Keratinocyte (primary cell): ENCODE results near the gene PLS1.

Experiments used
- CTCF ChIP-seq, 3 experiments: IDR thresholded peaks in 1 of 3; conservative IDR thresholded peaks in 1 of 3; optimal IDR thresholded peaks in 1 of 3; 2 replicates in 2 of 3; 3 replicates in 1 of 3; pipeline versions ENCODE3 to v1.5.1; 2011; ENCODE audit warnings: low read length in 3 of 3, mild to moderate bottlenecking in 3 of 3, moderate library complexity in 2 of 3, control low read depth in 1 of 3, inconsistent platforms in 1 of 3; ENCODE audit not compliant: insufficient read depth in 2 of 3; ENCODE audit errors: extremely low read depth in 1 of 3
- EZH2 ChIP-seq: IDR thresholded peaks from one replicate; pipeline ENCODE4 v1.6.1; 2012; ENCODE audit warnings: inconsistent platforms, mild to moderate bottlenecking, low read length, moderate library complexity

DNA sequence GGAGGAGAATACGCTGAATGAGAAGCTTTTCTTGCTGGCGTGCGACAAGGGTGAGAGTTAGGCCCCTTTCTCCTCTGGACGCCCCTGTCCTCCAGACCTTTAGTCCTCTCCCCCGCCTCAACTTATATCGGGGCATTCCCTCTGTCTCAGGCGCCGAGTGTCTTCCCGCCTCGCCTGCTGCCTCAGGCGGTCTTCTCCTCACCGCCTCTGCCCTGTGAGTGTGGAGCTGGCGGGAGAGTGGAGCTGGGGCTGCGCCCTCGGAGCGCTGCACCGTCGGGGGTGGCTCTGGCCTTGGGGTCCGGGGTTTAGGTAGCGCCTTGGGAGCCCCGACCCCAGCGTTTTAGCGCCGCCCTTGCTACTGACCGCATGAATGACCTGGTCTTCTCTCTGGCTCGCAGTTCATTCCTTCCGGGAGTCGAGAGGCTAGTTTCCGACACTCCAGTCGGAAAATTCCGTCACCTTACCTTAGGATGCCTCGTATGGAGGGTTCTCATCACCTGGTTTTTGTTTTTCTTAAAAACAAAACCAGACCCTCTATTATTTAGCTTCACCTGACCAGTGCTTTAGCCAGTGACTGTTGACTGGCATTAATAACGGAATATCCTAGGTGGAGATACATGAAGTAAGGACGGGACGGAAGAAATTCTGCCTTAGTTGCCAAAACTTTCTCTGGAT, 128.6 kb downstream of the PLS1 start:
- no peak for TF ChIP-seq CTCF (optimal IDR thresholded peaks at IDR 0.05 in 1 of 3, IDR thresholded peaks at IDR 0.05 in 1 of 3, conservative IDR thresholded peaks at IDR 0.05 in 1 of 3; ENCODE audit: extremely low read depth in 1 of 3, insufficient read depth in 2 of 3, low read length in 3 of 3)
- no peak for TF ChIP-seq EZH2
